ENCODE measurements around the gene NFE2L1. TPM values are rescaled to one million over a fixed set of nuclear protein-coding genes. Genes with fewer than 3 reads are reported as not detected.

NFE2L1 gene
- total RNA-seq, 1 donor from 2014 or later, result 124 TPM

- H3K4me3 Mint-ChIP-seq (ENCODE audit: low read depth), result no peak overlapping the region
- no peak for DNase-seq (ENCODE audit: low spot score, unreplicated experiment)
- peaks cover 40% of the 10 kb centered on the region for H3K4me1 Mint-ChIP-seq (ENCODE audit: low read depth)
- H3K27me3 Mint-ChIP-seq, result peaks cover 6% of the 10 kb centered on the region
- H3K27ac Mint-ChIP-seq, result peak overlapping the region; percentile 78
- TF ChIP-seq CTCF (IDR thresholded peaks at IDR 0.05; ENCODE audit: unreplicated experiment), result no peak
- no peaks in the 10 kb centered on the region for H3K9me3 Mint-ChIP-seq (ENCODE audit: low read depth)
- H3K36me3 Mint-ChIP-seq (ENCODE audit: insufficient read depth), result no peaks in the 10 kb centered on the region
Measured at GRCh38 chr17:48002916-48003416, 45.2 kb upstream of the NFE2L1 start.

GRCh38 chr17:48003417-48004151 lies 44.6 kb upstream of the NFE2L1 start:
- Mint-ChIP-seq H3K4me1 (ENCODE audit: low read depth) (peaks cover 42% of the 10 kb centered on the region), H3K9me3 (ENCODE audit: low read depth) (no peaks in the 10 kb centered on the region), H3K36me3 (ENCODE audit: insufficient read depth) (no peaks in the 10 kb centered on the region), H3K27ac (peak overlapping the region; percentile 62), H3K27me3 (peaks cover 6% of the 10 kb centered on the region), H3K4me3 (ENCODE audit: low read depth) (no peak overlapping the region)
- DNase-seq (ENCODE audit: low spot score, unreplicated experiment), result no peak
- TF ChIP-seq CTCF (IDR thresholded peaks at IDR 0.05; ENCODE audit: unreplicated experiment), result peak; percentile 31

- DNase-seq (ENCODE audit: low spot score, unreplicated experiment), result no peak
- Mint-ChIP-seq H3K36me3 (ENCODE audit: insufficient read depth) (no peaks in the 10 kb centered on the region), H3K4me1 (ENCODE audit: low read depth) (peaks cover 39% of the 10 kb centered on the region), H3K27me3 (peaks cover 6% of the 10 kb centered on the region), H3K27ac (no peak overlapping the region), H3K9me3 (ENCODE audit: low read depth) (no peaks in the 10 kb centered on the region), H3K4me3 (ENCODE audit: low read depth) (no peak overlapping the region)
- TF ChIP-seq CTCF (IDR thresholded peaks at IDR 0.05; ENCODE audit: unreplicated experiment), result no peak
Measured at GRCh38 chr17:48004983-48005382, 43.2 kb upstream of the NFE2L1 start.

- H3K27me3 Mint-ChIP-seq, result peaks cover 10% of the 10 kb centered on the region
- TF ChIP-seq CTCF (IDR thresholded peaks at IDR 0.05; ENCODE audit: unreplicated experiment), result no peak
Measured at GRCh38 chr17:48006936-48007709, 41.0 kb upstream of the NFE2L1 start.

GRCh38 chr17:48010193-48010592 lies 38.0 kb upstream of the NFE2L1 start:
- DNase-seq (ENCODE audit: low spot score, unreplicated experiment), result no peak
- no peak for TF ChIP-seq CTCF (IDR thresholded peaks at IDR 0.05; ENCODE audit: unreplicated experiment)
- no peak overlapping the region for H3K27ac Mint-ChIP-seq
- no peaks in the 10 kb centered on the region for H3K9me3 Mint-ChIP-seq (ENCODE audit: low read depth)
- H3K4me1 Mint-ChIP-seq (ENCODE audit: low read depth), result peaks cover 38% of the 10 kb centered on the region
- peaks cover 15% of the 10 kb centered on the region for H3K27me3 Mint-ChIP-seq
- H3K4me3 Mint-ChIP-seq (ENCODE audit: low read depth), result no peak overlapping the region
- H3K36me3 Mint-ChIP-seq (ENCODE audit: insufficient read depth), result no peaks in the 10 kb centered on the region

More at GRCh38 chr17:48006936-48007709, 41.0 kb upstream of the NFE2L1 start:
- Mint-ChIP-seq H3K4me1 (ENCODE audit: low read depth) (peaks cover 42% of the 10 kb centered on the region), H3K27ac (no peak overlapping the region), H3K36me3 (ENCODE audit: insufficient read depth) (no peaks in the 10 kb centered on the region), H3K4me3 (ENCODE audit: low read depth) (no peak overlapping the region), H3K9me3 (ENCODE audit: low read depth) (no peaks in the 10 kb centered on the region)
- DNase-seq (ENCODE audit: low spot score, unreplicated experiment), result no peak

All from progenitor cell of endocrine pancreas (in vitro differentiated cells).